ENCODE results near the gene GIGYF1. TPM values are rescaled to one million over a fixed set of nuclear protein-coding genes. Genes with fewer than 3 reads are reported as not detected.

The GIGYF1 gene
- total and polyA plus RNA-seq, 2 of the 8 experiments (the other 6 are each of a cell fraction or from before 2014, with no cell fraction given): 24.1 to 99.3 TPM

GRCh38 chr7:100685631-100686145, 8.4 kb downstream of the GIGYF1 start (continued):
- TF ChIP-seq CTCF (IDR thresholded peaks at IDR 0.05; ENCODE audit: control extremely low read depth in 1 of 3, insufficient read depth in 1 of 3, low read depth in 1 of 3, low read length in 3 of 3) (no peak), SP4 (IDR thresholded peaks at IDR 0.05; ENCODE audit: low read length) (no peak), BCL11A (IDR thresholded peaks at IDR 0.05; ENCODE audit: low read depth in 2 of 2, low read length in 2 of 2) (no peak), RNF2 (IDR thresholded peaks at IDR 0.05; ENCODE audit: borderline replicate concordance, low read depth, low read length, missing control alignments, poor library complexity, severe bottlenecking) (no peak), ZNF274 (IDR thresholded peaks at IDR 0.05; ENCODE audit: borderline replicate concordance, extremely low read depth, low read length) (no peak), CEBPB (IDR thresholded peaks at IDR 0.05; ENCODE audit: low read depth, low read length) (no peak), EZH2 (IDR thresholded peaks at IDR 0.05; ENCODE audit: low read depth, low read length, severe bottlenecking) (no peak), CBX8 (IDR thresholded peaks at IDR 0.05; ENCODE audit: borderline replicate concordance, low read depth, low read length) (no peak)
- TF ChIP-seq, protein P1, sequence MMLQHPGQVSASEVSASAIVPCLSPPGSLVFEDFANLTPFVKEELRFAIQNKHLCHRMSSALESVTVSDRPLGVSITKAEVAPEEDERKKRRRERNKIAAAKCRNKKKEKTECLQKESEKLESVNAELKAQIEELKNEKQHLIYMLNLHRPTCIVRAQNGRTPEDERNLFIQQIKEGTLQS (IDR thresholded peaks at IDR 0.05; ENCODE audit: insufficient read depth, low read depth, low read length): no peak

Measured in H1 (cell line).